ENCODE results near the gene MYO16.

MYO16 gene

DNA sequence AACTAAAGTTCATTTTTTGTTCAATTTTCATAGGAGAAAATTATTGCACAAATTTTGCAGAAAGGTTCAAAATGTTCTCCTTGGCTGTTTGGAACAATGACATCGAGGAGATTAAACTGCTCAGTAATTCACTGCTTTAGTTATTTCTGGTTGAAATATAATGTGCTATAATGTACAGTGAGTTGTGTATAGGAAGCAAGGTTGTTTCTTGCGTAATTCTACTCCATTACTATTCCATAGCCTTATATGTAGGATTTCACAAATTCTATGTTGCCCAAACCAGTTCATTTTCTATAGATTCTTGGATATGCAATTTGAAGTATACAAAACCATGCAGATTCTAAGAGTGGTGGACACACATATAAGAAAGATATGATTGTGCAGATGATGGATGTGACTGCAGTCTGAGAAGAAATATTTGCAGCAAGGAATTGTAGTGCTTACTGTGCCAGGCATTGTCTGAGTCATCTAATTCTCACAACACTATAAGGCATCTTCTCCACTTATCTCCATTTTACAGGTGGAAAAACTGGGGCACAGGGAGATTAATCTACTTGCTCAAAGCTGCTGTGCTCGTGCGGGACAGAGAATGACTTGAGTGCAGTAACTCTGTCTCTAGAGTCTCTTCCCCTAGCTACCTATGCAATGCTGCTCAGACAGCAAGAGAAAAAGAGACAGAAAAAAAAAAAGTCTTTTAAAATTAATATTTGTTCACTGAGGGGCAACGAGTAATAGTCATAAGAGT is 515.5 kb downstream of the MYO16 start:
- TF ChIP-seq, protein P1, sequence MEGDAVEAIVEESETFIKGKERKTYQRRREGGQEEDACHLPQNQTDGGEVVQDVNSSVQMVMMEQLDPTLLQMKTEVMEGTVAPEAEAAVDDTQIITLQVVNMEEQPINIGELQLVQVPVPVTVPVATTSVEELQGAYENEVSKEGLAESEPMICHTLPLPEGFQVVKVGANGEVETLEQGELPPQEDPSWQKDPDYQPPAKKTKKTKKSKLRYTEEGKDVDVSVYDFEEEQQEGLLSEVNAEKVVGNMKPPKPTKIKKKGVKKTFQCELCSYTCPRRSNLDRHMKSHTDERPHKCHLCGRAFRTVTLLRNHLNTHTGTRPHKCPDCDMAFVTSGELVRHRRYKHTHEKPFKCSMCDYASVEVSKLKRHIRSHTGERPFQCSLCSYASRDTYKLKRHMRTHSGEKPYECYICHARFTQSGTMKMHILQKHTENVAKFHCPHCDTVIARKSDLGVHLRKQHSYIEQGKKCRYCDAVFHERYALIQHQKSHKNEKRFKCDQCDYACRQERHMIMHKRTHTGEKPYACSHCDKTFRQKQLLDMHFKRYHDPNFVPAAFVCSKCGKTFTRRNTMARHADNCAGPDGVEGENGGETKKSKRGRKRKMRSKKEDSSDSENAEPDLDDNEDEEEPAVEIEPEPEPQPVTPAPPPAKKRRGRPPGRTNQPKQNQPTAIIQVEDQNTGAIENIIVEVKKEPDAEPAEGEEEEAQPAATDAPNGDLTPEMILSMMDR (IDR thresholded peaks at IDR 0.05; ENCODE audit: low read depth, low read length) = no peak
- DNase-seq (ENCODE audit: extremely low read depth, low read depth) = no peak

DNA sequence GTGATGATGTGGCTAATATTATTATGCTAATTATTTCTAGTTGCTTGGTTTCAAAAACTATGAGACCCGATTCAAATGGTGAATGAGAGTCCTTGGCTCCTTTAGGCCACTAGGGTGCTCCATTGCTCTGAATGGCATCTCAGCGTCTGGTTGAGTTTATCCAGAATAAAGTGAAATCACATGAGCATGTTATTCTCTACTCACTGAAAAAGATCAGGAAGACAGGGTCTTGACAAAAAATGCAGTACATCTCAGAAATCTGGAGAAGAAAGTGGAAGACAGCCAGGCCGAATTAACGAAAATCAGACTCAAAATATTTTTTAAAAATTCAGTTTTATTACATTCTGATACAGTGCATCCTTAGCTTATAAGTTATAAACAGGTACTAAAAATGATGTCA is 516.2 kb downstream of the MYO16 start:
- no peak for DNase-seq (ENCODE audit: extremely low read depth, low read depth)
- TF ChIP-seq, protein P1 (IDR thresholded peaks at IDR 0.05; ENCODE audit: low read depth, low read length) = peak; percentile 92

DNA sequence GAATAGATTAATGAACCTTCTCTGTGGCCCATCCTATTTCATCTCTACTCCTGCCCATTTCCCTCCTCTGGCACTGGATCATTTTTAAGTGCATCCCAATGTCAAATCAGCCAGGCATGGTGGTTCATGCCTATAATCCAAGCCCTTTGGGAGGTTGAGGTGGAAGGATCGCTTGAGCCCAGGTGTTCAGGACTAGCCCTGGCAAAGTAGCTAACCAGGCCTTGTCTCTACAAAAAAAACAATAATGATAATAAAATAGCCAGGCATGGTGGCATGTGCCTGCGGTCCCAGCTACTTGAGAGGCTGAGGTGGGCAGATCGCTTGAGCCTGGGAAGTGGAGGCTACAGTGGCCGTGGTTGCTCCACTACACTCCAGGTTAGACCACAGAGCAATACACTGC is 517.0 kb downstream of the MYO16 start:
- TF ChIP-seq, protein P1 (IDR thresholded peaks at IDR 0.05; ENCODE audit: low read depth, low read length) = no peak
- no peak for DNase-seq (ENCODE audit: extremely low read depth, low read depth)

DNA sequence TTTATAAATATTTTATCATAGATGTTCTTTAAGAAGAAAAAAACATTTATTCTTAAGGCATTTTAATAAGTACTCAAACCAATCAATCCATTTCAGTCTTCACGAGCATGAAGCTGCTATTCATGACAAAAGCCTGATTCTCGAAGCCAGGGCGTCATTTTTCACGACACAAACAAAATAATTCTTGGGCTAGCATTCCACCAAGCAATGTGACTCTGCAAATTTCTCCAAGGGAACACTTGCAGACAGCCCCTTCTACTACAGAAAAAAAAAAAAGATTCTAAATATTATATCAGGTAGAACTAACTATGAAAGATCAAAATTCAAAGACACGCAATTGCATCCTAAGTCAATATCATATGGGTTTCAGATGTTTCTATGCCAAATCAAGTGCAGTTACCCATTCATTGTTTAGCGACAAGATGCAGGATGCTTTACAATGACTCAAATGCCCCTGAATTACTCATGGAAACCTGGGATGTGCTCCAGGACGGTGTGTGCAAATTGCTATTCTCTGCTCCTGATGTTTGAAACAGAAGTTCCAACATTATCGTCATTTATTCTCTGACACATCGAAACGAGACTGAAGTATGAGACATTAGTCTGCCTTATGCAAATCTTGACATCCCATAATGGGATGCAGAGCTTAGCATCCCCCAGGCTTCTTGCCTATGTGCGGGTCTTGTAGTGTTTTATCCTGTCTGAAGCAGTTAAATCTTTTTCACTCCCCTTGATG is 517.7 kb downstream of the MYO16 start:
- TF ChIP-seq, protein P1 (IDR thresholded peaks at IDR 0.05; ENCODE audit: low read depth, low read length) = no peak
- no peak for DNase-seq (ENCODE audit: extremely low read depth, low read depth)

DNA sequence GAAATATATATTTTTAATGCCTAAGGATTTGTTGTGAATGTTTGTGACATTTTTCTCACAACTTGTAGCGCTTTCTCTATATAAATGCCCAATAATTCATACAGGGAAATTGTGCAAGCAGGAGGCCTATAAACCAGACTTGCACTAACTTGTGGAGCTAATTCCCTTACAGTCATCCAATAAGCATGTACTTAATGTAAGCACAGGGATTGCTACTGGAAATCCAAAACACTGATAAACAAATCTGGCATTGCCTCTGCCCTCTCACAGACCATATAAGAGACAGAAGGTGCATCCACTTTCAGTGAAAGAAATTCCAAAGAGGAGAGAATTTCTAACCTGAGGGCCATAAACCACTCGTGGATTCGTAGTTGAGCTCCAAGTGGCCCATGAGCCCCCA is 518.8 kb downstream of the MYO16 start:
- DNase-seq (ENCODE audit: extremely low read depth, low read depth) = no peak
- TF ChIP-seq, protein P1 (IDR thresholded peaks at IDR 0.05; ENCODE audit: low read depth, low read length) = no peak

DNA sequence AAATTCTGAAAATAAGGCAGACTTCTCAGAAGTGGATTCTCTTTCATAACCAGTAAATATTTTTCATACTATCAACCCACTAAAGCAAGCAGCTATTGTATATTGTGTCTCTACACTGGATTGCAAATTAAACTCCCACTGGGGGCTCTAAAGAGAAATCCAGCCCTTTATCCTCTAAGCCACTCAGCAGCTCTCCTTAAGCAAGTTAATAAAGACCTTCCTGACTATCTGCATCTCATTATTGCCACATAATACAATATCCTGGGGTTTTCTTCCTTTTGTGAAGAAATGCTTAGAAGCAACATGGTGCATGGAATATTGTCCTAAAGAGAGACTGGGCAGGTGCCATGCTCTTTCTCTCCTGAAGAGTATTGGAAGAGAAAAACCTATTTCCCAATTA is 521.3 kb downstream of the MYO16 start:
- DNase-seq (ENCODE audit: extremely low read depth, low read depth) = no peak
- TF ChIP-seq, protein P1 (IDR thresholded peaks at IDR 0.05; ENCODE audit: low read depth, low read length) = no peak

DNA sequence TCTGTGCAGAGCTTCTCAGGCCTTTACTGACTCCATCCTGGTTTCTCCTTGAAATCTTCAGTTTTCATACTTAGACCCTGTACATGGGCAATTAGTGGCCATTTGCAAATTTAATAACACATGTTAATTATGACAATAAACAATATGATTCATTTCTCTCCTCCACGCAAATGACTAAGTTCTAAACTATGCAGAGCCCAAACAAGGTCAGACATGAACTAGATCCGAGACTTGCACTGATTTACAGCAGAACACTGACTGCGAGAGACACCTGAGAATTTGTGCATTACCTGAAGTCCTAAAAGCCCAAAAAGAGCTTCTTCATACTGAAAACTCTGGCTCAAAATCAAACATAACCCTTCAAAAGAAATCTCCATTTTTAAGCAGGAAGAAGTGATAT is 521.8 kb downstream of the MYO16 start:
- DNase-seq (ENCODE audit: extremely low read depth, low read depth) = no peak

More for the DNA sequence above, 521.8 kb downstream of the MYO16 start:
- TF ChIP-seq, protein P1 (IDR thresholded peaks at IDR 0.05; ENCODE audit: low read depth, low read length) = no peak
